Embryonic facial prominence (tissue), 1 donor: ENCODE results near the gene ZNF84.

Source experiments
- DNase-seq: peaks from one replicate; pipeline ENCODE4 v3.0.0-alpha.2; 2016; ENCODE audit errors: extremely low spot score

Gene ZNF84

GRCh38 chr12:133037207-133038005, at the start of gene ZNF84:
Gene ZNF84, plus strand, starts transcription at chr12:133037509. Its CDS starts 3,959 bp downstream, at chr12:133041468.
- peak; percentile 98 for DNase-seq

GRCh38 chr12:132998741-132999140, 38.6 kb upstream of the ZNF84 start:
- no peak for DNase-seq

GRCh38 chr12:133010657-133011297, 26.5 kb upstream of the ZNF84 start:
- no peak for DNase-seq

- DNase-seq, result no peak
Observed at GRCh38 chr12:133023566-133023965, 13.7 kb upstream of the ZNF84 start.

- DNase-seq, result no peak
Observed at GRCh38 chr12:133026996-133027395, 10.3 kb upstream of the ZNF84 start.

- DNase-seq, result no peak
Observed at GRCh38 chr12:133038118-133038709, 905 bp downstream of the ZNF84 start.

GRCh38 chr12:133046698-133047097, 9.4 kb downstream of the ZNF84 start:
- no peak for DNase-seq

- DNase-seq, result no peak
Observed at GRCh38 chr12:133057446-133057845, 20.1 kb downstream of the ZNF84 start.

GRCh38 chr12:133058203-133059113, 21.1 kb downstream of the ZNF84 start:
- no peak for DNase-seq

- DNase-seq, result no peak
Observed at GRCh38 chr12:133061954-133062353, 24.6 kb downstream of the ZNF84 start.

- no peak for DNase-seq
Observed at GRCh38 chr12:133063556-133063955, 26.2 kb downstream of the ZNF84 start.

GRCh38 chr12:133073836-133074235, 36.5 kb downstream of the ZNF84 start:
- no peak for DNase-seq

GRCh38 chr12:133080026-133080367, 42.7 kb downstream of the ZNF84 start:
- DNase-seq, result peak; percentile 99

- DNase-seq, result peak; percentile 94
Observed at GRCh38 chr12:133080368-133081158, 43.3 kb downstream of the ZNF84 start, which contains the start of gene ZNF140. Gene ZNF140, plus strand, starts transcription at chr12:133080923. Its CDS starts 398 bp downstream, at chr12:133081321.

GRCh38 chr12:133081159-133081780, 44.0 kb downstream of the ZNF84 start:
- DNase-seq, result peak; percentile 42

GRCh38 chr12:133083345-133083744, 46.0 kb downstream of the ZNF84 start:
- DNase-seq, result no peak

GRCh38 chr12:133105620-133106019, 68.3 kb downstream of the ZNF84 start:
- DNase-seq, result no peak

- no peak for DNase-seq
Observed at GRCh38 chr12:133106253-133106652, 68.9 kb downstream of the ZNF84 start.

GRCh38 chr12:133107121-133107520, 69.8 kb downstream of the ZNF84 start:
- no peak for DNase-seq

- no peak for DNase-seq
Observed at GRCh38 chr12:133108150-133108549, 70.8 kb downstream of the ZNF84 start.
